ENCODE measurements around the gene TMEM131L.

Gene TMEM131L

GRCh38 chr4:153618833-153619232, 152.7 kb downstream of the TMEM131L start:
- H3K4me1 ChIP-seq (ENCODE audit: insufficient read depth, low read length, severe bottlenecking): no peaks in the 10 kb centered on the region
- no peaks in the 10 kb centered on the region for H4K20me1 ChIP-seq (ENCODE audit: insufficient read depth, low read length)

GRCh38 chr4:153619811-153620210, 153.7 kb downstream of the TMEM131L start:
- Histone ChIP-seq H3K27me3 (ENCODE audit: insufficient read depth, low read length) (no peaks in the 10 kb centered on the region), H2AFZ (ENCODE audit: low read length) (no peak overlapping the region), H3K4me1 (ENCODE audit: insufficient read depth, low read length, severe bottlenecking) (no peaks in the 10 kb centered on the region), H3K9me2 (ENCODE audit: low read depth, low read length) (no peaks in the 10 kb centered on the region), H3K36me3 (ENCODE audit: insufficient read depth, low read length) (peaks cover 100% of the 10 kb centered on the region), H3K4me2 (ENCODE audit: low read length) (no peak overlapping the region), H3K27ac (ENCODE audit: low read depth, low read length, poor library complexity, severe bottlenecking) (no peak overlapping the region), H3K9me3 (ENCODE audit: low read length) (no peaks in the 10 kb centered on the region), H3K79me2 (ENCODE audit: insufficient read depth, low read length) (no peaks in the 10 kb centered on the region), H3K4me3 (ENCODE audit: low read depth, low read length, poor library complexity, severe bottlenecking) (no peak overlapping the region), H4K20me1 (ENCODE audit: insufficient read depth, low read length) (no peaks in the 10 kb centered on the region), H3F3A (ENCODE audit: insufficient read depth, low read length) (0 out of 2 replicates have a peak, but pooled peaks cover 3% of the 10 kb centered on the region), H3K9ac (ENCODE audit: low read length) (no peak overlapping the region)
- TF ChIP-seq CTCF (IDR thresholded peaks at IDR 0.05; ENCODE audit: low read length) (no peak), EZH2 (IDR thresholded peaks at IDR 0.05; ENCODE audit: borderline replicate concordance, low read length) (no peak)

More at GRCh38 chr4:153618833-153619232, 152.7 kb downstream of the TMEM131L start:
- Histone ChIP-seq H3K4me3 (ENCODE audit: low read depth, low read length, poor library complexity, severe bottlenecking) (no peak overlapping the region), H3K27me3 (ENCODE audit: insufficient read depth, low read length) (no peaks in the 10 kb centered on the region), H3K36me3 (ENCODE audit: insufficient read depth, low read length) (peaks cover 100% of the 10 kb centered on the region), H3K79me2 (ENCODE audit: insufficient read depth, low read length) (no peaks in the 10 kb centered on the region), H3K9ac (ENCODE audit: low read length) (no peak overlapping the region), H3K4me2 (ENCODE audit: low read length) (no peak overlapping the region), H2AFZ (ENCODE audit: low read length) (no peak overlapping the region), H3K9me2 (ENCODE audit: low read depth, low read length) (no peaks in the 10 kb centered on the region), H3K9me3 (ENCODE audit: low read length) (no peaks in the 10 kb centered on the region), H3K27ac (ENCODE audit: low read depth, low read length, poor library complexity, severe bottlenecking) (no peak overlapping the region), H3F3A (ENCODE audit: insufficient read depth, low read length) (0 out of 2 replicates have a peak, but pooled peaks cover 3% of the 10 kb centered on the region)
- TF ChIP-seq EZH2 (IDR thresholded peaks at IDR 0.05; ENCODE audit: borderline replicate concordance, low read length) (no peak), CTCF (IDR thresholded peaks at IDR 0.05; ENCODE audit: low read length) (no peak)

- Histone ChIP-seq H3K9me3 (ENCODE audit: low read length) (no peaks in the 10 kb centered on the region), H3K27ac (ENCODE audit: low read depth, low read length, poor library complexity, severe bottlenecking) (no peak overlapping the region), H3K36me3 (ENCODE audit: insufficient read depth, low read length) (peaks cover 100% of the 10 kb centered on the region)
These were observed 154.2 kb downstream of the TMEM131L start for GRCh38 chr4:153620352-153620751.

More at GRCh38 chr4:153620352-153620751, 154.2 kb downstream of the TMEM131L start:
- Histone ChIP-seq H3F3A (ENCODE audit: insufficient read depth, low read length) (no peaks in the 10 kb centered on the region), H3K4me3 (ENCODE audit: low read depth, low read length, poor library complexity, severe bottlenecking) (no peak overlapping the region), H3K79me2 (ENCODE audit: insufficient read depth, low read length) (no peaks in the 10 kb centered on the region), H3K9ac (ENCODE audit: low read length) (no peak overlapping the region), H4K20me1 (ENCODE audit: insufficient read depth, low read length) (no peaks in the 10 kb centered on the region), H3K27me3 (ENCODE audit: insufficient read depth, low read length) (no peaks in the 10 kb centered on the region), H3K9me2 (ENCODE audit: low read depth, low read length) (no peaks in the 10 kb centered on the region), H3K4me1 (ENCODE audit: insufficient read depth, low read length, severe bottlenecking) (no peaks in the 10 kb centered on the region), H2AFZ (ENCODE audit: low read length) (no peak overlapping the region), H3K4me2 (ENCODE audit: low read length) (no peak overlapping the region)
- TF ChIP-seq EZH2 (IDR thresholded peaks at IDR 0.05; ENCODE audit: borderline replicate concordance, low read length) (no peak), CTCF (IDR thresholded peaks at IDR 0.05; ENCODE audit: low read length) (no peak)

Measured in OCI-LY1 (cell line).